Activated CD8-positive, alpha-beta memory T cell treated with anti-CD3 and anti-CD28 coated beads, Interleukin-2, amount 50 U/mL, for 24 hours (primary cell): ENCODE data around the gene TNFAIP8L2.
A peak's percentile ranks its signal among the peaks of the same experiment; 100 is the strongest.

ENCODE experiments used
- DNase-seq: peaks from one replicate; pipeline ENCODE4 v3.0.0-alpha.2; 2020; ENCODE audit errors: extremely low read depth

The TNFAIP8L2 gene

DNA sequence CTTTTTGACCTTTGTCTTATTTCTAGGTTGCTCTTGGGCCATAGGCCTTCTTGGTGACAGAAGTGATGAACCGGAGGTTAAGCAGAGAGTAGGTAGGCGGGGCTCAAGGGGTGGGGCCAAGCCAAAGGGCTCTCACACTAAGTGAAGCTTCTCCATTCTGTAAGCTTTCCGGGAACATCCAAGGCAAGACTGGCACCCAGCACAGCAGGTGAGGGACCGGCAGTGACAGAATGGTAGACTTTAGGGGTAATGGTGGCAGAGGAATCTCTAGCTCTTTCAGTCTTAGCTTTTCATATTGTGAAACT is at the start of gene TNFAIP8L2:
TSS of gene TNFAIP8L2 (plus strand) at position 135 of the 305 bp plus-strand sequence. CDS start 2,049 bp downstream, outside the sequence.
- DNase-seq = peak; percentile 55

DNA sequence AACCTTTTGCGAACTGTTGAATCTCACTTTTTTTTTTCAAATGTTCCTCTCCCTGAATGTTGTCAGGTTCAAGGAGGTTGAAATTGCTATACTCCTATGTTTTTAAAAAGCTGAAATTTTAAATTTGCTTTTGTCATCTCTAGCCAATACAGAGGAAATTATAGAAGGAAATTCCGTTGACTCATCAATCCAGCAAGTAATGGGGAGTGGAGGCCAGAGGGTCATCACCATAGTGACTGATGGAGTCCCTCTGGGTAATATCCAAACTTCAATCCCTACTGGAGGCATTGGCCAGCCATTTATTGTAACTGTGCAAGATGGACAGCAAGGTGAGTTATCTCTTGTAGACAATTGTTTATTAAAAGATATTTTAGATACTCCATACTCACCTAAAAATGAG is 49.6 kb upstream of the TNFAIP8L2 start:
- DNase-seq = no peak

DNA sequence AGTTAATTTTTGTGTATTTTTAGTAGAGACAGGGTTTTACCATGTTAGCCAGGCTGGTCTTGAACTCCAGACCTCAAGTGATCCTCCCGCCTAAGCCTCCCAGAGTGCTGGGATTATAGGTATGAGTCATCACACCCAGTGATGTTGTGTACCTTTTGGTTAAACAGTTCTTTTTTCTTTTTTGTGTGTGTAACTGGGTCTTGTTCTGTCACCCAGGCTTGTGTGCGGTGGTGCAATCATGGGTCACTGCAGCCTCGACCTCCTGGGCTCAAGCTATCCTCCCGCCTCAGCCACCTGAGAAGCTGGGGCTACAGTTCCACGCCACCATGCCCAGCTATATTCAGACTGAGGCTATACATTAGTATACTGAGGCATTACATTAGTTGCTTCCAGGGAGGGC is 48.1 kb upstream of the TNFAIP8L2 start:
- no peak for DNase-seq

DNA sequence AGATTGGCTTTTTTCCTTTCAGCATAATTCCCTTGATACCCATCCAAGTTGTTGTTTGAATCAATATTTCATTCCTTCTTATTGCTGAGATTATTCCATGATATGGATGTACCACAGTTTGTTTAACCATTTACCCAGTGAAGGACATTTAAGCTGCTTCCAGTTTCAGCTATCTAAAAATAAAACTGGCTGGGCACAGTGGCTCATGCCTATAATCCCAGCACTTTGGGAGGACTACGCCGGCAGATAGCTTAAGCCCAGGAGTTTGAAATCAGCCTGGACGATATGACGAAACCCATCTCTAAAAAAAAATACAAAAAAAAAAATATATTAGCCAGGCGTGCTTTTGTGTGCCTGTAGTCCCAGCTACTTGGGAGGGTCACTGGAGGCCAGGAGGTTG is 42.6 kb upstream of the TNFAIP8L2 start:
- DNase-seq = no peak

DNA sequence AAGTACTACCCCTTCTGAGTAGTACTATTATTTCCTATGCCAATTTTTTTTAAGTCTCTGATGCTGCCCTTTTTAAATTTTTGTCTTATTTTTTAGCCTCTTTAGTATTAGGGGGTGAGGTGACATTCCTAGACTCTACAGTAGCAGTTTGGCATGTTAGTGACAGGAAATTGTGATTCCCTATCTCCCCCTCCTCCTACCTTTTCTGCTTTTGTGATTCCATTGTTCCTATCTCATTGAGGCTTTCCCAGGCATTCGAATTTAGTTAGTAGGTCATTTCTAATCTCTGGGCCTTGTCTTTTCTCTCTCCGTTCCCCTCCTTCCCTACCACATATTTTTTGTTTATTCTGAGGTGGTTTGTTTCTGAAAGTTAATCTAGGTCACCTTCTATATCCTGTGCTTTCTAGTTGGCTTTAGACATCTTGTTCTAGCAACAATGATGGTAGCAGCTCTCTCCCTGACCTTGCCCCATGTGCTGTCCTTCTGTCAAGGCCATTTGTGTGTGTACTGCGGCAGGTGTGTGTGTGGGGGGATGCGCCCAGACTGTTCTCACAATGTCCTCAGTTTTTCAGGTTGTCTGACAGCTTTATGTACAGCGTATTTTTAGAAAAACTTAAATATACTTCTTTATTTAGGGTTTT is 31.6 kb upstream of the TNFAIP8L2 start:
- DNase-seq = no peak

DNA sequence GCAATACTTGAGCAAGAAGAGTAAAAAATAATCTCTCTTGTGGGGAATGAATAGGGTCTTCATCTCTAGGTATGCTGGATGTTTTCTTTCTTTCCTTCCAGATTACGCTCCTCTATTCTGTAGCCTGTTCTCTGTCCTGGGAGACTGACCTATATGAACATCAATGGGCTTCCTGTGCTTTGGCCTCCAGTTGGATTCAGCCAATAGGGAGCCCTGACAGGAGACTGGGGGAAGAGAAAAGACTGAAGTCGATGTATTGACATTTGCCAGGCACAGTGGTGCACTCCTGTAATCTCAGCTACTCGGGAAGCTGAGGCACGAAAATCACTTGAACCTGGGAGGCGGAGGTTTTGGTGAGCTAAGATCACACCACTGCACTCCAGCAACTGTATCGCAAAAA is 27.6 kb upstream of the TNFAIP8L2 start:
- no peak for DNase-seq

DNA sequence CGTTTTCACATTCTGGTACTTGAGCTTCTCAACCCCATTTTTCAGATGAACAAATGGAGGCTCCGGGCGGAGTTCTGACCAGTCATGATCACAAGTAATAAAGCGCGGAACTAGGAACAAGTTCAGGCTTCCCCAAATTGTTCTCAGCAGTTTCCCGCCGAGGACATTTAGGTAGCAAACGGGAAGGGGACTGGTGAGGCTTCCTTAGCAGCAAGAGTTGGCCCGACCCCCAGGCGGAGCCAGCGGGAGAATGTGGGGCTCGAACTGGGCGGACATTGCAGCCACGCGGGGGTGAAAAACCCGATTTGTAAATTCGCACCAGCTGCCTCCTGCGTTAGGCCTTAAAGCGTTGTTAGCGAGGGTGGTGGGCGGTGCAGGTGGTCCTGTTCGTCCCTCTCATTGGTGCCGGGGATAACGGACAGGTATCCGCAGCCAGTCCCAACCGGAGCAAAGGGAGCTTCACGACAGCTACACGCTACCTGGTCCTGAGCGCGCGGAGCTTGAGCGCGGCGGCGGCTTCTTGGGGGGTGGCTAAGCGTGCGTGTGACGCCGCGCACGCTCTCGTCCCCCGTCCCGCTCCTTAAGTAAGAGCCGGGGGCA is 25.4 kb upstream of the TNFAIP8L2 start:
- DNase-seq = peak; percentile 65

DNA sequence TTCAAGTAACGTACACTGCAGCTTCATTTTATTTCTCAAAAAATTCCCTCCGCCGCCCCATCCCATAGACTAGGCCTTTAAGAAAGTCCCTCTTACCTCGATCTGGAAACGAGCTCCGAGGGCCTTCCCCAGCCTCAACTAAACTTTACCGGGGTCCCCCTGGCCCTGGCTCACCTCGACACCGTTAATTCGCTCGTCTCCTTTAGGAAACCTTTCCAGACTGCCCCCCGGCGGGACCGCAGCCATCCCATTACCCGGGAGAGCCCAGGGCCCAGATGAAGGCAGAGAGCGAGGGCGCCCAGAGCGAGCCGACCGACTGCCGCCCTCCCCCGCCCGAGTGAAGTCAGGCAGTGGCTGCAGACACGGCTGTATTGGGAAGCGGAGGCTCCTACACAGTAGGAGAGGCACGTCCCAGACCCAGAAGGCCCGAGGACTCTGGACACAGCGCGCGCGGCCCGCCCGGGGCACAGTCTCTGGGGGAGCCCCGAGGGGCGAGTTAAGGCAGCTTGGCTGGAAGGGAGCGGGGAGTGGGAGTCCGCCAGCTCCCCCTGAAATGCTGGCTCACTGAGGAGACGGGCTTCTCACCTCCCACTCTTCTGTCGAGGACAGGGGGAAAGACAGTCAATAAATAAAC is 24.6 kb upstream of the TNFAIP8L2 start:
- DNase-seq = no peak

DNA sequence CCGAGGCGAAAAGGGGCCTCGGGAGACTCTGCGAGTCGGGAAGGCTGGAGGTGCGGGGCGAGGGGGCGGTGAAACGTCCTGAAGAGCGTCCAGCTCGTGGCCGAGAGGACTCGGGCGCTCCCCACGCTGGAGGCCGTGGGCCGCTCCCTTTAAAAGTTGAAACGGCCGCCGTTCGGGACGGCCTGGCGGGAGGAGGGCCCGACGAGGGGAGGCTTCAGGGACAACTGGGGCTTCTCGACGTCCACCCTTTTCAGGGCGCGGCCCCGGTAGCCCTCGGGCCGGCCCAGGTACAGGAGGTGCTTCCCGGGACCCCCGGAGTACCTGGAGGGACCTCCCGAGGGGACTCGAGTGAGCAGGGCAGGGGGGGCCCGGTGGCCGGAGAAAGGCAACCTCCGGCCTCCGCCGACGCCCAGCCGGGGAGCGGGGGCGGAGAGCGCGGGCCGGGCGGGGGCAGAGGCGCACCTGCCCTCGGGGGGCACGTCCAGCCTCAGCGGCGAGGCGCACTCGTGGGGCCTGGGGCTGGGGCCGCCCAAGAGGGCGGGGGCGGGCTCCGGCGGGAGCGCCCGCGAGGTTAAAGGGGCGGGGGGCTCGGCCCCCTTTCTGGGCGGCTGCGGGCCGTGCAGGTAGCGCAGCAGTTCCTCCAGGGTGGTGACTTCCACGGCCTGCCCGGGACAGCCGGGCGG is 24.0 kb upstream of the TNFAIP8L2 start:
- no peak for DNase-seq

DNA sequence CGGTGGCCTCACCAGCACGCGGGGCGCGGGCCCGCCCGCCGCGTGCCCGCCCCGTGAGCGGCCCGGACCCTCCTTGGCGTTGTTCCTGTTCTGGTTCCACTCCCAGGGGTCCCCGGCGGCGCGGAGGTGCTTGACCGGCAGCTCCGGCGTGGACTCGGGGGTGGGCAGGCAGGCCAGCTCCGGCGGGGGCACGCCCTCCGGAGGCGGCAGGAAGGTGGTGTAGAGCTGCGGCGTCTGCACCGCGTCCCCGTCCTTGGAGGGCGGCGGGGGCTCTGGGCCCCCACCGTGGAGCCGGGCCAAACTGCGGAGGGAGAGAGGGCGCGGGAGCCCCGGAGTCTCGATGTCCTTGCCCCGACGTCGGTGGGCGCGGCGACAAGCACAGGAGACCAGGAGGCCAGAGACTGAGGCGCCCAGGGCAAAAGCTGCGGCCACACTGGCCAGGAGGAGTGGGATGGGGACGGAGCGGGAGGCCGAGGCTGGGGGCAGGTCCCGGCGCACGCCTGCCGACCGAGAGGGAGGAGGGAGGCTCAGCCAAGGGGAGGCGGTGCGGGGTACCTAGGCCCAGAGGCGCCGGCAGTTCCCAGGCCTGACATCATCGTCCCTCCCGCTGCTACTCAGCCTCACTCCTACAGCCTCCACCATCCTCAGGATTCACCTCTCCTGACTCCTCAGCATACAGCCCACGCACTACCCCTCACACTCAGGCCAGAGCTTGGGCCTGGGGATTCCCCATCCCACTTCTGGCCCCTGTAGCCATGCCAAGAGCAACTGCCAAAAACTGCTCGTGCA is 23.2 kb upstream of the TNFAIP8L2 start:
- no peak for DNase-seq

DNA sequence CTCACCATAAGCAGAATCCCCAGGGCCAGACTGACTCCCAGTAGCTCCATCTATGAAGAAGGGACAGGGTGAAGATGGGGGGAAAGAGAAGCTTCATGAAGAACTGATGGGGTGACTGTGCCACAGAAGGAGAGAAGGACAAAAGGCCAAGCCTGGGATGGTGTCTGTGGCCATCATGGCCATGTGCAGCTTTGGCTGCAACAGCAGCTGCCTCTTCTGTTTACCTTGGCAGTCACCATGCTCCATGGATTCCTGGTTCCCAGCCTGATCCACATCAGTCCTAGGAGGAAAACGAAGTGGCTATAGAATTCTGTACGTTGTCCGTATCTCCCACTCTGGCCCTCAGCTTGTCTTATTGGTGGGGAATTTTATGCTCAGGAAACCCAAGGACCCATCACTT is 22.1 kb upstream of the TNFAIP8L2 start:
- DNase-seq = no peak

DNA sequence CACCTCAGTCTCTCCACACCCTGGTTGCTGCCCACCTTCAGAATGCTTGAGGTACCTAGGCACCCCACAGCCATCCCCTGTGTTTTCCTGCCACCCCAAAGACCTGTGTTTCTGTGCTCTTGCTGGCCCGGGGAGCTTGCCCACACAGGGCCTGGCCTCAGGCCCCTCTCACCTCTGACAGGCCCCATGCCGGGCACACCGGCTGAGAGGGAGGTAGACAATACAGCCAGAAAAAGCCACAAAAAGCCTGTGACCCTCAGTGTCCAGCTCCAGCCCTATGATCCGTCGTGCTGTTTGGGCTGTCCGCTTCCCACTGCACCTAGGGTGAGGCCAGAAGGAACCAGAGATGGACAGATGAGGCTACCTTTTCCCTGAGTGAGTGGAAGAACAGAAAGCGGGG is 21.5 kb upstream of the TNFAIP8L2 start:
- DNase-seq = no peak

DNA sequence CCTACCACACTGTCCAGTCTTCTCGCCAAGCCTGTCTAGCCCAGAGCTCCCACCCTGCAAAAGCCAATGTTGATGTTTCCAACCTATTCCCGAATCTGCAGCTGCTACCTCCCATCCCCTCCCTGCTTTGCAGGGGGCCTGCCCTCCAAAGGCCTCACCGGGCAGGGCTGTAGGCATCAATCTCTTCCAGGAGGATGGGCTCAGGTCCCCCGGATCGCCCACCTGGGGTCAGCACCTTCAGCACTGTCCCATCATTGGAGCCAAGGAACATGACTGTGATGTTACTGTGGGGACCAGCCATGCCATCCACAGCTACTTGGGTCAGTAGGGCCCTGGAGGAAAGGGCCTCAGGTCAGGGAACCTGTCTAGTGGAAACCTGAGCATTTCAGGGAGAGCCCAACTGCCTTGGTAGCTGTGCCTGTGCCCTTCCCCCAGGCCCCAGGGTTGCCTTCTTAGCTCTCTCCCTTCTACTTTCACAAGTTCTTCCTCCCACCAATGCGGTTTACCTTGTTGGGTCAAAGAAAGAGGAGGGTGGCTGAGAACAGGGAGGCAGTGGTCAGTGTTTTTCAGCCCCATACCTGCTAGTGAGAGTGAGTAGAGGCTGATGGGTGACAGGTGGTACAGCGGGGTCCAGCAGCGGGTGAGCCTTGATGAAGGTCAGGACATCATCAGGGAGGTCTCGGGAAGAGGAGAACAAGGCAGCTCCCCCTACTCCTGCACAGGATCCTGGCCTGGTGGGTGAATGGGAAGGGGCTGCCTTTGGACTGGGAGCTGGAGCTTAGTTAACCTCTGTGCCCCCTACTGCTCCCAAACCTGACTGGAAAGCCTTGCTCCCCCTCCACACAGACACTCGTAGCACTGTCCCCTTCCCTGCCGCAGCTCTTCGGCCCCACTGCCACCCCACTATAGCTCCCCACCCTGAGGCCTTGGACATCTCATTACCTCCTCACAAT is 20.7 kb upstream of the TNFAIP8L2 start:
- DNase-seq = no peak

DNA sequence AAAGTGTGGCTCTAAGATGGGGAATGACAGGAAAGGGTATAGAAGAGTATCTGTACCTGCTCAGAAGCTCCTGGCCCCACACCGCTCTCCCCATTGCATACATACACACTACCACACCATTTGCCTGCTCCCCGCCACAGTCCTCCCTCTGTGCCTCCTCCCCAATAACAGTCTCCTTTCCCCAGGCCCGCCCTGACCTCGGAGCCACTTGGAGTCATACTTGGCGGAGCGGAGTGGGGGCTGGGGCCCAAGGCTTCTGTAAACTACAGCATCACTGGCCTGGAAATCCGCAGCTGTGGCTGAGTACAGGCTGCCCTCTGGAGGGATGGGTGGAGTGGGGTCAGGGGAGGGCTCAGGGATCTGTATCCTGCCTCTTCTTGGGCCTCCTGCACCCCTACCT is 18.7 kb upstream of the TNFAIP8L2 start:
- no peak for DNase-seq

DNA sequence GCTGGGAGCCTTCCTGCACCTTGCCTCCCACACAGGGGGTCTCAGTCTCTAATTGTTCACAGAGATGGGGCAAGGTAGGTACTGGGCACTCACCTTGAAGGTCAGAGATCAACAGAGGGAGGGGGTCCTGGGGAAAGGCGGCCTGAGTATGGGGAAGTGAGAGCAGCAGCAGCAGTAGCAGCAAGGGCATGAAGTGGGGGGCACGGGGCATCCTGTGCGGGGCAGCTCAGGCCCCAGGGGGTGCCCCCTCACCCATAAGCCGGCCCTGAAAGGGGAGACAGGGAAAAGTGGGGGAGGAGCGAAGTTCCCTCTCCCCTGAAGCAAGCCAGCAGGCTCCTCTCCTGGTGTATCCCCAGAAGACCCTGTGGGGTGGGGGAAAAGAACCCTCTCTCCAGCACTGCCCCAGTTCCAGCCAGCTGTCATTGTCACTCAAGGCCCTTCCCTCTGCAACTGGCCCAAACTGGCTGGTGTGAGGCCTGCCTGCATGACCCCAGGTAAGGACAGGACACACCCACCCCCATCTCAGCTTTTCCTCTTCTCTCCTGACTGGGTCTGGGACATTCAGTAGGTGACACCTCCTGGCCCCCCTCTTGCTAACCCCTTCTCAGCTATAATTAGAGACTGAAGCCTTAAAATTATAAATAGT is 13.9 kb upstream of the TNFAIP8L2 start:
- no peak for DNase-seq

DNA sequence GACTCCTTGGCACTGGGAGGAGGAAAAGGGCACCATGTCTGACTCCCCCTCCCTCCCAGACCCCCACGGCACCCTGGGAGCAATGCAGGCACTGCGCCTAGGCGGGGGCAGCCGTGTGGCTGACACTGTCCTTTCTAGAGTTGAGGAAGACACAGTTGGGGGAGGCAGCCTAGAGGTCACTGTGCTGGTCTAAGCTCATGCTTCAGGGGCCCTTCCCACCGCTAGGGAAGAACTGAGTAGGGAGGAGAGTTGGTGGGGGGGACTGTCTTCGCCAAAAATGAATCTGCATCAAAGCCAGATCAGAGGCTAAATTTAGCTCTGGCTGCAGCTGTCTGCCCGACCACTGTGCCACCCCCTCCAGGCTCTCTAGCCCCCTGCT is 13.4 kb upstream of the TNFAIP8L2 start:
- no peak for DNase-seq

DNA sequence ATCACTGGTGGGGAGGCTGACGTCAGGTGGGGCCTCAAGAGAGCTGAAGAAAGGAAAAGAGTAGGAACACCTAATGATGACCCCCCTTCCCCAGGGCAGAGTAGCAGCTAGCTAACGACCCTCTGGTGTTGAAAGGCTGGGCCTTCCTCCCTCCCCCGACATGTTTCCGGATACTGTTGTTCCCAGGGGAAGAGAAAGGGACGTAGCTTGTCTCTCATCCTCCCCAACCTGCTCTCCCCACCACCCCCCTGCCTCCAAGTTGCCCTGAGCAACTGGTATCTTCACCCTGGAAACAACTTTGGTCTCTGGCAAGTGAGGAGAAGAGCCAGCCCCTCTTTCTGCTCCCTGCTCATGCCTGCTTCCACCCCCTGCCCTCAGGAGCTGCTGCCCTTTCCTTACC is 12.5 kb upstream of the TNFAIP8L2 start:
- no peak for DNase-seq

DNA sequence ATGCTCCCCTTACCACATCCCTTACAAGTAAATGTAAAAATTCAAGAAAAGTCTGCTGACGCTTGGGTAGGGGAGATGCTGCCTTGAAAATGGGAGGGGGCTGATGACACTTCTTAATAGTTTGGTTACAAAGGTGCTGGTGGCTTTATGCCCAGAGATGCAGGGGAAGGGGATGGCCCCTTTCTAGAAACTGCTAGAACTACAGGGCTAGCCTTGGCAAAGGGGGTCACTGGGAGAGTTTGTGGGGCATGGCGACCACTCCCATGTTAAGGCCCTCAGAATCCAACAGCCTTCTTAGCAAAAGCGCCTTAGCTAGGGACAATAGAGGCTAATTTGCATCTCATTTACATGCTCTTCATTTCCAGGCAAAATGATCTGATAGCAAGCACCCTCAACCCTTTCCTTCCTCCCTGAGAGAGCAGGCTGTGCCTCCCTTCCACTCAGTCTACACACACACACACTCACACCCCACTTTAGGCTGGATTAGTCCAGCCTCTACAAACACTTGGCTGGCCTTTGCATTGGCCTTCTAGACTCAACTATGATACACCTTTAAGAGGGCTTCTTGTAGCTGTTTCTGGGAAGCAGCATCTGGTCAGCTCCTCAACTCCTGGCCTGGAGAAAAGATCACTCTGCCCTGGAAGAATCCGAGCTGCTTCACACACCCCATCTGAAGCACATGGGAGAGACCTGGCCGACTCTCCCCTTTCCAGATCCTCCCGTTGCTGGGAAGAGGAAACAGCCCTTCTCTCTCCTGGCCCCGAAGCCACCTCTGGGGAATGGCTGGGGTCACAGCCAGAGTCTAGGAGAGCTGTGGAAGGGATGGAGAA is 11.8 kb upstream of the TNFAIP8L2 start:
- no peak for DNase-seq

DNA sequence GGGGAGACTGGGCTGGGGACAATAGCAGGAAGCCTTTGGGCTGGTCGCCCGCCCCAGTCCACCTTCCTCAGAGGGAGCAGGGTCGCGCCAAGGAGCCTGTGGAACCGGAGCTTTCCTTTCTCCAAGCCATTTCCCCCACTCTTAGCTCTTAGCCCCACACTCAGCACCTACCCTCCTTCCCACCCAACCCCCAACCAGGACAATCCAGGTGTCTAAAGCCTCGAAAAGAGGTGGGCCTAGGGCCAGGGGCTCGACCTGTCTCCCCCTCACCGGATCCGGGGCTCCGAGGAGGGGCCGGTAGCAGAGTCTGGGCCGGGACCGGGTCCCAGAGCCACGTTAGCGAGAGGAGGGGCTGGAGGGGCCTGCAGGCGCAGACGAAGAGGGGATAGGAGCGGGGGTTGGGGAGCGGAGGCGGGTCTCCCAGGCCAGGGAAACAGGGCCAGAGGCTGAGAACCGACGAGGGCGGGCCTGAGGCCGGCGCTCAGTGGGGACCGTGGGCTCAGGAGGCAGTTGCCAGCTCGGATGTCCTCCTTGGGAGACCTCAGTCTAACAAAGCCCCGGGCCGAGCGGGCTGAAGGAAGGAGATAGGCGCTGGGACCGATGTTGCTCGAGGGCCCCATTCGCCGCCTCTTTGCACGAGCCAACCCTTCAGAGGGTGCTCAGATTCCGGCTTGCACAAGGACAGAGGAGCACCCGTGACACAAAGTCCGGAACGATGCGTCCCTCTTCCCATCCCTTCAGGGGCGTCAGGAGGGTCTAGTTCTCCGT is 11.0 kb upstream of the TNFAIP8L2 start:
- DNase-seq = no peak
